Left kidney (tissue), 2 donors: ENCODE data around the gene HIPK2. TPM values are rescaled to one million over a fixed set of nuclear protein-coding genes. Genes with fewer than 3 reads are reported as not detected.

ENCODE experiments used
- DNase-seq: peaks from one replicate; pipeline ENCODE4 v3.0.0-alpha.2; 2013
- polyA plus RNA-seq: library from polyadenylated mRNA; unstranded; fragments of 120-200 nt; gene quantifications from one replicate; pipeline ENCODE4 v1.2.1, GENCODE V29; 2013; ENCODE audit not compliant: insufficient read length

Gene HIPK2
- polyA plus RNA-seq, 1 donor = 107 TPM

DNA sequence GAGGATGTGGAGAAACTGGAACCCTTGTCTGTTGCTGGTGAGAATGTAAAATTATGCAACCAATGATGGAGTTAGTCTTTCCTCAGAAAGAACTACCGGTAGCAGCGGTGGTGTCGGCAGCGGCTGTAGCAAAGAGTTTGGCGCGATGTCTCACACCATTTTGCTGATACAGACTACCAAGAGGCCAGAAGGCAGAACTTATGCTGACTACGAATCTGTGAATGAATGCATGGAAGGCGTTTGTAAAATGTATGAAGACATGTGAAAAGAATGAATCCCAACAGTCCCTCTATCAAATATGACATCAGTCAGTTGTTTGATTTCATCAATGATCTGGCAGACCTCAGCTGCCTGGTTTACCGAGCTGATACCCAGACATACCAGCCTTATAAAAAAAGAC, 243.7 kb downstream of the HIPK2 start:
- DNase-seq = no peak

DNA sequence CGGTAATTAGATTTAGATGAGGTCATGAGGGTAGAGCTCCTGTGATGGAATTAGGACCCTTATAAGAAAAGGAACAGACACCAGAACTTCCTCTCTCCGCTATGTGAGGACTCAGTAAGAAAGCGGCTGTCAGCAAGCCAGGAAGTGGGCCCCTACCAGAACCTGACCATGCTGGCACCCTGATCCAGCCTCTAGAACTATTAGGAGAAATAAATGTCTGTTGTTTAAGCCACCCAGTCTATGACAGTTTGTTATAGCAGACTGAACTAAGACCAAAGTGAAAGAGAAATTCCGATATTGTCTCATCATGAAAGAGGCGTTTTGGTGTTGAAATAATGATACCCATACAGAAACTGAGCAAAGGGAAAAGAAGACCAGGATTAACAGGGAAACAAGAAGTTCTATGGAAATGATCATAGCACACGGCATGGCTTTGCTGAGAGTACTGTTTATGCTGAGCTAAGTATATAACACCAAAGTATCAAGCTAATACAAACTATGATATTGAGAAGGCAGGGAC, 245.1 kb downstream of the HIPK2 start:
- DNase-seq = no peak

DNA sequence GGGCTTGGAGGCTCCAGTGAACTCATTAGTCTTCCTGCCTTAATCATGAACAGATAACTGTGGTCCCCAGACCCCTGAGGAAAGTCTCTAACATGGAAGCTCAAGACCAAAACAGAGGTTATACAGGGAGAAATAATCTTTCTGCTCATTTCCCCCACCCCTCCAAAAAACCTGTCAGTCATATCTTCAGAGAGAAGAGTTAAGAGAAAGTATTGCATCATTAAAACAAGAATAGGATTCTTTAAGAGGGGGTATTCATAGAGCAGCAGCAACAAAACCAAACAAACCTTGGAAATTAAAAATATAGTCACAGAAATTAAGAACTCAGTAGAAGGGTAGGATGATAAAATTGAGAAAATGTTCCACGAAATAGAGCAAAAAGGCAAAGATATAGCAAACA, 246.7 kb downstream of the HIPK2 start:
- DNase-seq = no peak

- DNase-seq = no peak
These were observed 250.9 kb downstream of the HIPK2 start for GRCh38 chr7:139526578-139527544.

DNA sequence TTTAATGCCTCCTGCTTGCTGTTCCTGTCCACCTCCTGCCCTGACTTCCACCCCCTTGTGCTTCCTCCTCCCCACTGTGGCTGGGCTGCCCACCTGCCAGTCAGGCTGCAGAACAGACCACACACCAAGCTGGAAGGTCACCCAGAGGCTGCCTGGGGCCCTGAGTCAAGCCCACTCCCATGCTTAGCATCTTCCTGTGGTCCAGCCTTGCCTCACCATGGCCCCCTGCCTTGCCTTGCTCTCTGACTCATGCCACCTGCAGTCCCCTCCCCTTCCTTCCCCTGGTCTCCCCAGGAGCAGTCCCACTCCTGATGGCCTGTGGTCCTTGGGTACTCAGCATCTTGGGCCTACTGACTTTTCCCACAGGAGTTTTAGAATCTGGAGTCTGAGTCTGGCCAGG, 252.0 kb downstream of the HIPK2 start:
- DNase-seq = no peak

DNA sequence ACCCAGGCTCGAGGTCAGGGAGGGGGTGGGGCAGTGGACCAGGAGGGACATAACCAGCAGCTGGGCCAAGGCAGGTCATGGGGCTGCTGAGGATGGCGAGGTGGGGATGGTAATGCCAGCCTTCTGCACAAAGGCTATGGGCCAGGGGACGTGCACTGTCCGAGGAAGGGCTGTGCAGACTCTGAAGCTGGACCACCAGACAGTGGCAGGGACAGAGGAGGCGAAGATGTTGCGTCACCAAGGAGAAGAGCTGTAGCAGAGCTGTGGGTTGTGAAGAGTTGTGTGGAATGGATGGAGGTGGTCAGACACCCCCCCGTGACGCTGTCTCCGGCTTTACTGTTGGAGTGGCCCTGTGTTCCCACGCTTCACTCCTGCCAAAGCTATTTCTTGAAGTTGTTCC, 252.6 kb downstream of the HIPK2 start:
- no peak for DNase-seq

- no peak for DNase-seq
These were observed 253.6 kb downstream of the HIPK2 start for GRCh38 chr7:139523968-139524815.

DNA sequence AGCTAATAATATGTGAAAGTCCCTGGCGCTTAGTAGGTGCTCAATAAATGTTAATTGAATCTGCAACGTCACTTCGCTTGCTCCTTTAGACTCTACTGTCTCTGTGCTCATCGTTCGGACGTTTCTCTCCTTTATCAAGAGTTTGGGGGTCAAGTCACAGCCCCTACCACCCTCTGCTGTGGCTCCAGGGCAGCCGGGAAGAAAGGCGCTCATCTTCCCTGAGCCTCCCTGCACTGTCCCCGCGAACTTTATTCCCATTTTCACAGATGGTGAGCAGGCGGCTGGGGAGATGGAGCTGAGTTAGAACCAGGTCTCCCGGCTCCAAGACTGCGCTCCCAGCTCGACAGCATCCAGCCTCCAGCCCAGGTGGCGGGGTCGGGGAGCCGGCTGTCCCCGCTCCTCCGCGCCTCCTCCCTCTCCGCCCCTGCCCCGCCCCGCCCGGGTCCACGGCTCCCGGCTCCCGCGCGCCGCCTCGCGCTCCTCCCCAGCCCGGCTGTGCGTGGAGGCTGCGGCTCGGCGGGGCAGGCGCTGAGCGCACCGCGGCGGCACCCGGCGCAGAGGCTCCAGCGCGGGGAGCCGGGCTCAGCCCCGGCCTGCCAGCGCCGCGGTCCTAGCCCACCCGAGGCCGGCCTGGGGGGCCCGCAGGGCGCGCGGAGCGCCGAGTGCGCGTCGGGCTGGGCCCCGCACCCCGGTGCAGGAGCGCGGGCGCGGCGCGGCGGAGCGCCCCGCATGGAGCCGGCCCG, 254.4 kb downstream of the HIPK2 start, which contains the start of gene CLEC2L:
Gene CLEC2L (plus strand): TSS at position 487 of the 743 bp plus-strand sequence. CDS start 243 bp downstream, at position 730.
- peak; percentile 27 for DNase-seq

- no peak for DNase-seq
These were observed 255.0 kb downstream of the HIPK2 start for GRCh38 chr7:139522830-139523198.

GRCh38 chr7:139521439-139521838, 256.4 kb downstream of the HIPK2 start:
- no peak for DNase-seq

DNA sequence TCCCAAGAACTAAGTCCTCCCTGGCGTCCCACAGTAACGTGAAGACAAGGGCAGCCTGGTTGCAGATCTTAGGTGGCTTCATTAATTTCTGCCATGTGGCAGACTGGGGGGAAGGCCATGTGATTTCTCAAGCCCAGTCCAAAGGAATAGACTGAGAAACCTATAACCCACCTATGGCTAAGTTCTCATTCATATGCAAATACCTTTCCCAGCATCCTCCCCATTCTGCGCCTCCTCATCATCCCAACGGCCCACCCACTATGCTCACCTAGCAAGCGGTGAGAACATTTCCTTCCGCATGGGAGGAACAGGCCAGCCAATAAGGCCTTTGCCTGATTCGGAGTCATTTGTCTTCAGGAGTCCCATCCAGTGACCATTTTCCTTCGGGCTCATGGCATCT, 262.5 kb downstream of the HIPK2 start:
- DNase-seq = no peak

Other genes with a start within 250 kb of the HIPK2 start
- 35.8 TPM for gene TBXAS1, start 51.3 kb upstream of the HIPK2 start, polyA plus RNA-seq